ENCODE results near the gene VDR. TPM values are rescaled to one million over a fixed set of nuclear protein-coding genes. Genes with fewer than 3 reads are reported as not detected.

VDR gene
- total RNA-seq, 4 donors from 2014 or later, result 3.5 to 5.2 (median 3.9) TPM

DNA sequence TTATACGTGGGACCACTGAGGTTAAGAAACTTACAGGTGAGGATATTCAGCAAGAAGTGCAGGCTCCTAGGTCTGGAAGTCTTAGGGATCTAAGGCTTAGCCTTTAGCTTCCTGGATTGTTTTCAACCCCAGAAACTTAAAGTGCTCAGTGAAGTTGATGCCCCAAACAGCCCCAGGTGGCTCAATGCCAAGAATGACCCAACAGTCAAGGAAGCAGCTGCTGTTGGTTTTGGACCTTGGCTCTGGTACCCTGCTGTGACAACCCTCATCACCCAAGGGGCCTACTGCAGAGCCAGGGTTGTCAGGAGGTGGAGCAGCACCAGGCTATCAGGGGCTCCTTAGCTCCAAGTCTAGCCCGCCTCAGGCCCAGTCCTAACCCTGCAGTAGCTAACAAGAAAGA is 36.8 kb downstream of the VDR start:
- WGBS, 2 donors, result 79 to 83% methylated on average over 2 of the region's 2 CpGs
- Histone ChIP-seq H3K27me3 (no peaks in the 10 kb centered on the region), H3K27ac (no peak overlapping the region), H3K4me1 (peaks cover 7 to 16% of the 10 kb centered on the region in 2 donors), H3K36me3 (no peaks in the 10 kb centered on the region), H3K9me3 (no peaks in the 10 kb centered on the region), H3K4me3 (replicated peaks in 1 of 3) (no peak overlapping the region)
- intact Hi-C loops (cut with DNase I), result no loop called here
- TF ChIP-seq, protein P1, sequence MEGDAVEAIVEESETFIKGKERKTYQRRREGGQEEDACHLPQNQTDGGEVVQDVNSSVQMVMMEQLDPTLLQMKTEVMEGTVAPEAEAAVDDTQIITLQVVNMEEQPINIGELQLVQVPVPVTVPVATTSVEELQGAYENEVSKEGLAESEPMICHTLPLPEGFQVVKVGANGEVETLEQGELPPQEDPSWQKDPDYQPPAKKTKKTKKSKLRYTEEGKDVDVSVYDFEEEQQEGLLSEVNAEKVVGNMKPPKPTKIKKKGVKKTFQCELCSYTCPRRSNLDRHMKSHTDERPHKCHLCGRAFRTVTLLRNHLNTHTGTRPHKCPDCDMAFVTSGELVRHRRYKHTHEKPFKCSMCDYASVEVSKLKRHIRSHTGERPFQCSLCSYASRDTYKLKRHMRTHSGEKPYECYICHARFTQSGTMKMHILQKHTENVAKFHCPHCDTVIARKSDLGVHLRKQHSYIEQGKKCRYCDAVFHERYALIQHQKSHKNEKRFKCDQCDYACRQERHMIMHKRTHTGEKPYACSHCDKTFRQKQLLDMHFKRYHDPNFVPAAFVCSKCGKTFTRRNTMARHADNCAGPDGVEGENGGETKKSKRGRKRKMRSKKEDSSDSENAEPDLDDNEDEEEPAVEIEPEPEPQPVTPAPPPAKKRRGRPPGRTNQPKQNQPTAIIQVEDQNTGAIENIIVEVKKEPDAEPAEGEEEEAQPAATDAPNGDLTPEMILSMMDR (IDR thresholded peaks at IDR 0.05), result no peak
- TF ChIP-seq POLR2A (IDR thresholded peaks at IDR 0.05), result no peak
- no peak for DNase-seq

DNA sequence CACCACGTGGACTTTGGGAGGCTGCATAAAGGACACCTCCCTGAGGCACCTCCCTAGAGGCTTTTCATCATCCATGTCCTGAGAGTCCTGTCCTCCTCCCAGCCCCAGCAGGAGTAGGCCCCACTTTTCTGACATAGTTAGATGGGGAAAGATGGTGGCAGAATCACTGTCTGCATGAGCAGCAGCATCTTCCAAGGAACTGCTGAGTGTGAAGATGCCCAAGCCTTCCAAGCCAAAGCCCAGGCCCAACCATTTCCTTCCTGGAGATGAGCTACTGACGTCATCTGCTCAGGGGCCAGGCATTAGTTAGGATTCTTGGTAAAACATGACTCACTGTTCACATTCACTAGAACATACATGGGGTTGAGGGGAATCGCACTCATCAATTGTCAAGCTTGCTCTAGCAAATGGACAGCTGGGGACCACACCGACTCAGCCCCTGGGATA is 37.3 kb downstream of the VDR start:
- no peaks in the 10 kb centered on the region for H3K36me3 ChIP-seq
- H3K4me1 ChIP-seq, result peaks cover 7 to 16% of the 10 kb centered on the region in 2 donors
- DNase-seq, result no peak
- H3K4me3 ChIP-seq (replicated peaks in 1 of 3), result no peak overlapping the region
- intact Hi-C loops (cut with DNase I), result no loop called here
- no peaks in the 10 kb centered on the region for H3K9me3 ChIP-seq
- H3K27ac ChIP-seq, result no peak overlapping the region
- no peaks in the 10 kb centered on the region for H3K27me3 ChIP-seq
- no peak for TF ChIP-seq POLR2A (IDR thresholded peaks at IDR 0.05)
- TF ChIP-seq, protein P1 (IDR thresholded peaks at IDR 0.05), result no peak
- 90 to 95% methylated on average over 4 of the region's 4 CpGs for WGBS, 2 donors

DNA sequence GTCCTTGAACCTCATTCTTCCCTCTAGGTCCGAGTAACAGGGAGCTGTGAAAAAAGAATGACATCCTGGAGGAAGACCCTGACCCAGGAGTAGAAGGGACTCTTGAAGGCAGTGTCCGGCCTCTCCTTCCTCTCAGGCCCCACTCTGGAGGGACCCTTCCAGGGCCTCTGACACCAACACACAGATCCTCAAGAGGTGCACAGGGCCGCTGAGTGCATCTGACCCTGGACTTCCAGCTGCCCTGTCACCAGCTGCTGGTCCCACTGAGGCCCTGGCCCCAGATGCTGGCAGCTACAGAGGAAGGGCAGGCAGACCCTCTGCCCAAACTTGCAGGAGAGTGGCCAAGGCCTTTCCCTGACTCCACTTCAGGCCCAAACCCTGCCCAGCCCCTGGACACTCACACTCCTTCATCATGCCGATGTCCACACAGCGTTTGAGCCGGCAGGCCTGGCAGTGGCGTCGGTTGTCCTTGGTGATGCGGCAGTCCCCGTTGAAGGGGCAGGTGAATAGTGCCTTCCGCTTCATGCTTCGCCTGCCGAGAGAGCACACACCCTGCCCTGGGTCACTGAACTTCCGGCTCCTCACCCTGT is 40.1 kb downstream of the VDR start:
- no peak for DNase-seq
- Histone ChIP-seq H3K36me3 (no peaks in the 10 kb centered on the region), H3K9me3 (no peaks in the 10 kb centered on the region), H3K4me1 (peaks cover 0 to 5% of the 10 kb centered on the region in 2 donors), H3K4me3 (replicated peaks in 1 of 3) (no peak overlapping the region), H3K27ac (no peak overlapping the region), H3K27me3 (no peaks in the 10 kb centered on the region)
- intact Hi-C loops (cut with DNase I), result no loop called here
- TF ChIP-seq, protein P1 (IDR thresholded peaks at IDR 0.05), result no peak
- no peak for TF ChIP-seq POLR2A (IDR thresholded peaks at IDR 0.05)
- 96 to 98% methylated on average over 11 to 14 of the region's 14 CpGs for WGBS, 2 donors

DNA sequence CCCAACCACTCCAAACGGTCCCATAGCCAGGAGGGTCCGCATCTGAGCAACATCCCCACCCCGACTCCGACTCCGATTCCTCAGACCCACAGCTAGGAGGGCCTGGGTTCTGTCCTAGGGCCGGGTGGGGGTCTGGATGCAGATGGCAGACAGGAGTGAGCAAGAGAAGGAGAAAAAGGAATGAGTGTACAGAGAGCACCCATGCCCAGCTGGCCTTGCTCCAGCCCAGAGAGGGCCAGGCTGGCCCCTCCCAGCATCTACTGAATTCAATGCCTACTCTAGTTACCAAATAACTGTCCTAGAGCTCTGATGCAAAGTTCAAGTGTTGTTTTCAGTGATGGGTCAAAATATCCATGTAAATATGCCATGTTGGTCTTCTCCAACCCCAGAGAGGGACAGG is 40.8 kb downstream of the VDR start:
- intact Hi-C loops (cut with DNase I), result no loop called here
- Histone ChIP-seq H3K27me3 (no peaks in the 10 kb centered on the region), H3K4me3 (replicated peaks in 1 of 3) (no peak overlapping the region), H3K36me3 (no peaks in the 10 kb centered on the region), H3K4me1 (peaks cover 0 to 5% of the 10 kb centered on the region in 2 donors), H3K9me3 (no peaks in the 10 kb centered on the region), H3K27ac (no peak overlapping the region)
- WGBS, 2 donors, result 88 to 93% methylated on average over 6 of the region's 6 CpGs
- TF ChIP-seq, protein P1 (IDR thresholded peaks at IDR 0.05), result no peak
- TF ChIP-seq POLR2A (IDR thresholded peaks at IDR 0.05), result no peak
- no peak for DNase-seq

GRCh38 chr12:47863467-47863866 is 41.3 kb downstream of the VDR start:
- no peaks in the 10 kb centered on the region for H3K36me3 ChIP-seq
- TF ChIP-seq, protein P1 (IDR thresholded peaks at IDR 0.05), result no peak
- TF ChIP-seq POLR2A (IDR thresholded peaks at IDR 0.05), result no peak
- no peaks in the 10 kb centered on the region for H3K27me3 ChIP-seq
- no peaks in the 10 kb centered on the region for H3K9me3 ChIP-seq
- 87 to 90% methylated on average over 4 to 7 of the region's 7 CpGs for WGBS, 2 donors
- H3K4me1 ChIP-seq, result peaks cover 0 to 5% of the 10 kb centered on the region in 2 donors
- intact Hi-C loops (cut with DNase I), result no loop called here
- H3K27ac ChIP-seq, result no peak overlapping the region
- no peak for DNase-seq
- no peak overlapping the region for H3K4me3 ChIP-seq (replicated peaks in 1 of 3)
